CD4-positive, alpha-beta T cell (primary cell): ENCODE data around the gene CDH24. TPM values are rescaled to one million over a fixed set of nuclear protein-coding genes. Genes with fewer than 3 reads are reported as not detected.

Experiments
- ATAC-seq: fragments of 200-7000 bp; cut with Tn5 transposase; one replicate; pipeline ENCODE4 v1.10.0; 2022; ENCODE audit warnings: mild to moderate bottlenecking; ENCODE audit not compliant: poor library complexity
- CTCF ChIA-PET: fragments of 350-600 bp; sonication (Branson Sonifier 250); formaldehyde crosslinking; loops from one replicate; lab custom pipeline; 2021; ENCODE audit warnings: antibody characterized with exemption, inconsistent platforms; lab: Charles Lee
- POLR2A ChIA-PET: fragments of 350-600 bp; sonication (Branson Sonifier 250); formaldehyde crosslinking; loops from one replicate; lab custom pipeline; 2021; ENCODE audit warnings: antibody characterized with exemption, inconsistent platforms; lab: Charles Lee
- DNase-seq, 14 experiments: peaks; one replicate each; pipeline ENCODE4 v3.0.0-alpha.2; 2013 to 2020; ENCODE audit warnings: mixed read lengths in 2 of 14
- H3K27ac ChIP-seq, 2 donors: one replicate each; pipeline versions ENCODE4 v1.5.1 to v1.7.0; 2013; ENCODE audit warnings: low read length in 2 of 2, low read depth in 1 of 2, mild to moderate bottlenecking in 1 of 2
- H3K27me3 ChIP-seq, 2 experiments: 1 replicate in 1 of 2; 2 replicates in 1 of 2; pipeline versions ENCODE4 v1.6.1 to v1.7.0; 2013; ENCODE audit warnings: low read length in 2 of 2, control low read depth in 1 of 2, mild to moderate bottlenecking in 1 of 2, moderate library complexity in 1 of 2; ENCODE audit not compliant: insufficient read depth in 2 of 2, control insufficient read depth in 1 of 2
- H3K36me3 ChIP-seq: one replicate; pipeline ENCODE4 v1.6.1; 2013; ENCODE audit warnings: low read length, control low read depth; ENCODE audit not compliant: insufficient read depth
- H3K4me1 ChIP-seq: one replicate; pipeline ENCODE4 v1.6.1; 2013; ENCODE audit warnings: low read length, control low read depth; ENCODE audit not compliant: insufficient read depth
- H3K4me3 ChIP-seq: one replicate; pipeline ENCODE4 v1.5.1; 2013; ENCODE audit warnings: mild to moderate bottlenecking, low read length, moderate library complexity
- H3K9me3 ChIP-seq, 2 experiments: 1 replicate in 1 of 2; 2 replicates in 1 of 2; pipeline versions ENCODE4 v1.6.1 to v1.7.0; 2013; ENCODE audit warnings: low read length in 2 of 2, mild to moderate bottlenecking in 2 of 2, control low read depth in 1 of 2, moderate library complexity in 1 of 2; ENCODE audit not compliant: control insufficient read depth in 1 of 2, insufficient read depth in 1 of 2
- H3K27ac Mint-ChIP-seq: one replicate; pipeline ENCODE4 v1.8.0; 2020; ENCODE audit warnings: mixed read lengths
- H3K27me3 Mint-ChIP-seq: one replicate; pipeline ENCODE4 v1.8.0; 2021; ENCODE audit warnings: mixed read lengths
- H3K36me3 Mint-ChIP-seq: one replicate; pipeline ENCODE4 v1.8.0; 2021; ENCODE audit warnings: low read depth, mixed read lengths
- H3K4me1 Mint-ChIP-seq: one replicate; pipeline ENCODE4 v1.8.0; 2021; ENCODE audit warnings: low read depth, mixed read lengths
- H3K4me3 Mint-ChIP-seq: one replicate; pipeline ENCODE4 v1.8.0; 2020; ENCODE audit warnings: mild to moderate bottlenecking, mixed read lengths
- H3K9me3 Mint-ChIP-seq: one replicate; pipeline ENCODE4 v1.8.0; 2020; ENCODE audit warnings: mixed read lengths
- intact Hi-C, 2 experiments: fragments of 100-400 bp; cut with DNase I in 1 of 2; cut with micrococcal nuclease in 1 of 2; formaldehyde crosslinking; loops; one replicate each; pipeline versions ENCODE4 v1.15.1 to v1.9.0; 2023 to 2025; cut with DNase I, micrococcal nuclease
- total RNA-seq, 174 experiments: library from RNA in 2 of 174; stranded (reverse) in 2 of 174; gene quantifications; one replicate each; pipeline ENCODE4 v1.2.3 and lab custom pipeline; 2021 to 2026
- TF ChIP-seq, protein P1 (sequence below): fragments of 200-600 bp; IDR thresholded peaks from one replicate; pipeline ENCODE4 v1.8.0; 2022; ENCODE audit warnings: antibody characterized with exemption, mild to moderate bottlenecking

Gene CDH24
- total RNA-seq, 2 experiments from 2014 or later: 3.3 to 3.7 TPM

DNA sequence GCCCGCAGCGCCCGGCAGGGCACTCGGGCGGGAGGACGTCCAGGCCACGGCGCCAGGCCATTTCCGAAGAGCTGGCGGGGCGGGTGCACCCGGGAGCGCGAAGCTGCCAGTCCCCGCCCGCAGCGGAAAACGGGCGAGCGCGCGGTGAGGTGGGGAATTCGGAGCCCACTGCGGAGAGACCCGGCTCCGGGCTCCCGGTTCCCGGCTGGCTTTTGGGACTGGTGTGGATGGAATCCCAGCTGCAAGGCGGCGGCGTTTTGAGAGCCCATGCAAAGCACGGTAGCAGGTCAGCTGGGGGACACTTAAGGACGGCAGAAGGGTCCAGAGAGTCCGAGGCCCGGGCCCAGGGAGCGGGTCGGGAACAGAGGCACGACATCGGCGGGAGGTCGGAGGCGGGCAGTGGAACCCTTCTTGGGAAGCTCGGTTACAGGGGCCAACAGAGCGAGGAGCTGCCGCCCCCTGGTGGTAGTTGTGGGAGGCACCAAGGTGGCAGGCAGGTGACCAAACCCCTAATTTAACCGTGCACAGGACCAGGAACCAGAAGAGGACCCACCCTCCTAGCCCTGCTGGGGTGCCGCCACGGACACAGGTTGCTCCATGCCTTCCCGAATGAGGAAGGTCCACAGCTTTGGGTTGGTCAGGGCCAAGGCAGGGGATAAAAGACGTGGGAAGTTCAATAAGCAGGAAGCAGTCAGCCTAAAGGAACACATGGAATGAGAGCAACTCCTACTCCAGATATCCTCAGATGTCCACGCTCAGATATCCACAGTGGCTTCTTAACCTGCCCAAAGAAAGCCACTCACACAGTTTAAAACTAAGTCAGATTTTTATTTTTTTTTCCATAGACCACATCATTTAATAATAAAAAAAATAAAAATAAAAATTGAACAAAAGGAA is 685 bp upstream of the CDH24 start:
- peaks cover 18% of the 10 kb centered on the region for H3K4me1 Mint-ChIP-seq
- peaks cover 54% of the 10 kb centered on the region for H3K36me3 Mint-ChIP-seq
- Histone ChIP-seq H3K9me3 (no peaks in the 10 kb centered on the region), H3K36me3 (peaks cover 37% of the 10 kb centered on the region), H3K4me3 (peak overlapping the region; percentile 75), H3K27ac (no peak overlapping the region), H3K27me3 (no peaks in the 10 kb centered on the region), H3K4me1 (peaks cover 24% of the 10 kb centered on the region)
- intact Hi-C loops: loop anchor here (1.0 to 5.0 kb wide), 4 partner anchors 23 to 486 kb away; partner anchors contain the start of gene PSMB5 (in 1 of the 2)
- ChIA-PET CTCF (interaction anchor here (0.5 to 4.8 kb wide), 26 partner anchors 9 to 1113 kb away, joined by 3 to 136 read pairs (median 5); partner anchors contain the start of genes ACIN1, AJUBA, C14orf119 and PRMT5), POLR2A (interaction anchor here (0.6 to 2.5 kb wide), 19 partner anchors 10 to 488 kb away, joined by 3 to 42 read pairs (median 4); partner anchors contain the start of genes ACIN1, AJUBA, C14orf119 and HAUS4)
- DNase-seq (peak; percentile 74 to 94 (median 86)), ATAC-seq (peak; percentile 73)
- peak overlapping the region; percentile 63 for H3K27ac Mint-ChIP-seq
- no peaks in the 10 kb centered on the region for H3K27me3 Mint-ChIP-seq
- H3K4me3 Mint-ChIP-seq: peak overlapping the region; percentile 90
- no peaks in the 10 kb centered on the region for H3K9me3 Mint-ChIP-seq
- TF ChIP-seq, protein P1, sequence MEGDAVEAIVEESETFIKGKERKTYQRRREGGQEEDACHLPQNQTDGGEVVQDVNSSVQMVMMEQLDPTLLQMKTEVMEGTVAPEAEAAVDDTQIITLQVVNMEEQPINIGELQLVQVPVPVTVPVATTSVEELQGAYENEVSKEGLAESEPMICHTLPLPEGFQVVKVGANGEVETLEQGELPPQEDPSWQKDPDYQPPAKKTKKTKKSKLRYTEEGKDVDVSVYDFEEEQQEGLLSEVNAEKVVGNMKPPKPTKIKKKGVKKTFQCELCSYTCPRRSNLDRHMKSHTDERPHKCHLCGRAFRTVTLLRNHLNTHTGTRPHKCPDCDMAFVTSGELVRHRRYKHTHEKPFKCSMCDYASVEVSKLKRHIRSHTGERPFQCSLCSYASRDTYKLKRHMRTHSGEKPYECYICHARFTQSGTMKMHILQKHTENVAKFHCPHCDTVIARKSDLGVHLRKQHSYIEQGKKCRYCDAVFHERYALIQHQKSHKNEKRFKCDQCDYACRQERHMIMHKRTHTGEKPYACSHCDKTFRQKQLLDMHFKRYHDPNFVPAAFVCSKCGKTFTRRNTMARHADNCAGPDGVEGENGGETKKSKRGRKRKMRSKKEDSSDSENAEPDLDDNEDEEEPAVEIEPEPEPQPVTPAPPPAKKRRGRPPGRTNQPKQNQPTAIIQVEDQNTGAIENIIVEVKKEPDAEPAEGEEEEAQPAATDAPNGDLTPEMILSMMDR: peak; percentile 91

DNA sequence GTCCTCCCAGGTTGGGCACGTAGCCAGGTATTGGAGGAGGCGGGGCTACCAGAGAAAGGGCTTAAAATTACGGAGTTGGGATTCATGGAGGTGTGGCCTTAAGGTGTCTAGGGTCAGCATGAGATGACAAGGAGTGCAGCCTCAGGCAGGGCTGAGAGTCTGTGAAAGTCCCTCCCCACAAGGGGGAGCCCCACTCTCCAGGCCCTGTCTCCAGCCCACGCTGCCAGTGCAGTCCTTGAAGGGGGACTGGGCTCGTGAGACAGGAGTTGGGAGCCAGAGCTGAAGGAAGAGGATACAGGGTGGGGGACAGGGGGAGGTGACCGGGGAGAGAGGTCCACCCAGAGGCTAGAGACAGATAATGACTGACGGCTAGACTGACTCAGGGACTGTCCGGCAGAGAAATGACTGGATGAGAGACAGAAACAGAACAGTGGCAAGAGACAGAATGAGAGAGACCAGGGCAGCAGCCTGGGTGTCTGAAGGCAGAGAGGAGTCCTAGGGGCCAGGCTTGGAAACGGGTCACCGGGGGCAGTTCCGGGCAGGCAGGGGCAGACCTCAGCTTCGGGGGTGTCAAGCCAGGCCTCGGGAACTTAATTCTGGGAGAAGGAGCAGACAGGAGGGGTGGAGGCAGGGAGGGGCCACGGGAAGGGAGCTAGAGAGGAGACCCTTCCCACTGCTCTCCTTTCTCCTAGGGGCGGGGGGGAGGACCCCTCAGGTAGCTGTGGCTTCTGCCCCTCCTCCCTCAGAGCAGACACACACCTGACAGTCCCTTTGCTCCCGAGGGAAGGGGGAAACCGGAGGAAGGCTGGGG is 970 bp downstream of the CDH24 start:
- no peaks in the 10 kb centered on the region for H3K9me3 Mint-ChIP-seq
- TF ChIP-seq, protein P1: peak; percentile 68
- CTCF ChIA-PET: interaction anchor here (0.9 to 4.8 kb wide), 7 partner anchors 28 to 84 kb away, joined by 3 to 136 read pairs (median 23); no protein-coding TSS in a partner anchor

More for the DNA sequence above, 970 bp downstream of the CDH24 start:
- peak overlapping the region; percentile 45 for H3K27ac Mint-ChIP-seq
- Histone ChIP-seq H3K36me3 (peaks cover 25% of the 10 kb centered on the region), H3K9me3 (no peaks in the 10 kb centered on the region), H3K27ac (no peak overlapping the region), H3K27me3 (no peaks in the 10 kb centered on the region), H3K4me1 (peaks cover 24% of the 10 kb centered on the region), H3K4me3 (peak overlapping the region; percentile 75)
- intact Hi-C loops: loop anchor here (1.0 to 5.0 kb wide), 4 partner anchors 22 to 484 kb away; partner anchors contain the start of gene PSMB5 (in 1 of the 2)
- no peaks in the 10 kb centered on the region for H3K27me3 Mint-ChIP-seq
- peaks cover 18% of the 10 kb centered on the region for H3K4me1 Mint-ChIP-seq
- ATAC-seq (peak; percentile 63), DNase-seq (peak; percentile 55 to 85 (median 61))
- H3K36me3 Mint-ChIP-seq: peaks cover 42% of the 10 kb centered on the region
- POLR2A ChIA-PET: interaction anchor here (0.8 to 2.5 kb wide), 5 partner anchors 49 to 74 kb away, joined by 3 to 38 read pairs (median 9); partner anchors contain the start of gene AJUBA
- H3K4me3 Mint-ChIP-seq: peak overlapping the region; percentile 97
